Smooth muscle cell (in vitro differentiated cells): Measurements from ENCODE around the gene TCOF1. TPM values are rescaled to one million over a fixed set of nuclear protein-coding genes. Genes with fewer than 3 reads are reported as not detected.

Experiments
- DNase-seq: peaks from one replicate; lab custom pipeline; 2025; ENCODE audit not compliant: unreplicated experiment; lab: John Stamatoyannopoulos, UW
- H2AFZ ChIP-seq: fragments of 200-600 bp; sonication (generic); 2 replicates; pipeline ENCODE4 v1.6.0; 2016; ENCODE audit warnings: antibody characterized with exemption, low read depth, mild to moderate bottlenecking
- H3F3A ChIP-seq: fragments of 200-600 bp; sonication (generic); 2 replicates; pipeline ENCODE4 v1.6.0; 2017; ENCODE audit warnings: antibody characterized with exemption, low read depth
- H3K27ac ChIP-seq: fragments of 200-600 bp; sonication (generic); 2 replicates; pipeline ENCODE4 v1.5.1; 2016; ENCODE audit warnings: low read depth, mild to moderate bottlenecking
- H3K27me3 ChIP-seq: fragments of 200-600 bp; sonication (generic); 2 replicates; pipeline ENCODE4 v1.6.1; 2016; ENCODE audit warnings: low read depth, mild to moderate bottlenecking
- H3K36me3 ChIP-seq: fragments of 200-600 bp; sonication (generic); 2 replicates; pipeline ENCODE4 v1.5.1; 2016; ENCODE audit warnings: low read depth
- H3K4me1 ChIP-seq: fragments of 200-600 bp; sonication (generic); 2 replicates; pipeline ENCODE4 v1.5.1; 2016; ENCODE audit warnings: low read depth
- H3K4me2 ChIP-seq: fragments of 200-600 bp; sonication (generic); 2 replicates; pipeline ENCODE4 v1.6.0; 2016; ENCODE audit warnings: mild to moderate bottlenecking
- H3K4me3 ChIP-seq: fragments of 200-600 bp; sonication (generic); 2 replicates; pipeline ENCODE4 v1.5.1; 2016; ENCODE audit warnings: mild to moderate bottlenecking
- H3K79me2 ChIP-seq: fragments of 200-600 bp; sonication (generic); 2 replicates; pipeline ENCODE4 v1.6.0; 2016; ENCODE audit warnings: low read depth, mild to moderate bottlenecking
- H3K9ac ChIP-seq: fragments of 200-600 bp; sonication (generic); 2 replicates; pipeline ENCODE4 v1.6.0; 2016; ENCODE audit warnings: low read depth
- H3K9me3 ChIP-seq: fragments of 200-600 bp; sonication (generic); replicated peaks from 2 replicates; pipeline ENCODE4 v1.5.1; 2016; ENCODE audit warnings: low read depth
- H4K20me1 ChIP-seq: fragments of 200-600 bp; sonication (generic); 2 replicates; pipeline ENCODE4 v1.6.0; 2016; ENCODE audit warnings: low read depth
- WGBS: methylation state at CpG from one replicate; pipeline ENCODE4 v1.1.7; 2016; ENCODE audit warnings: low lambda C conversion rate; 5-methylcytosine and 5-hydroxymethylcytosine counted together
- polyA plus RNA-seq: library from polyadenylated mRNA; unstranded; fragments of >200 nt; fragmentation: Nextera tagmentation; extraction: Ambion mirVana; gene quantifications from 2 replicates; pipeline ENCODE4 v1.2.1, GENCODE V29; 2016
- total RNA-seq: library from RNA; depleted of rRNA; stranded (reverse); fragments of >200 nt; gene quantifications from 2 replicates; pipeline ENCODE4 v1.2.3, GENCODE V29; 2014
- TF ChIP-seq, protein P1 (sequence below): fragments of 200-600 bp; sonication (generic); IDR thresholded peaks from 2 replicates; pipeline ENCODE4 v1.5.1; 2017; ENCODE audit warnings: borderline replicate concordance, mild to moderate bottlenecking, antibody characterized with exemption; ENCODE audit not compliant: insufficient read depth, poor library complexity, severe bottlenecking

The TCOF1 gene
- total and polyA plus RNA-seq, 2 experiments from 2014 or later = 16.0 to 25.9 TPM

DNA sequence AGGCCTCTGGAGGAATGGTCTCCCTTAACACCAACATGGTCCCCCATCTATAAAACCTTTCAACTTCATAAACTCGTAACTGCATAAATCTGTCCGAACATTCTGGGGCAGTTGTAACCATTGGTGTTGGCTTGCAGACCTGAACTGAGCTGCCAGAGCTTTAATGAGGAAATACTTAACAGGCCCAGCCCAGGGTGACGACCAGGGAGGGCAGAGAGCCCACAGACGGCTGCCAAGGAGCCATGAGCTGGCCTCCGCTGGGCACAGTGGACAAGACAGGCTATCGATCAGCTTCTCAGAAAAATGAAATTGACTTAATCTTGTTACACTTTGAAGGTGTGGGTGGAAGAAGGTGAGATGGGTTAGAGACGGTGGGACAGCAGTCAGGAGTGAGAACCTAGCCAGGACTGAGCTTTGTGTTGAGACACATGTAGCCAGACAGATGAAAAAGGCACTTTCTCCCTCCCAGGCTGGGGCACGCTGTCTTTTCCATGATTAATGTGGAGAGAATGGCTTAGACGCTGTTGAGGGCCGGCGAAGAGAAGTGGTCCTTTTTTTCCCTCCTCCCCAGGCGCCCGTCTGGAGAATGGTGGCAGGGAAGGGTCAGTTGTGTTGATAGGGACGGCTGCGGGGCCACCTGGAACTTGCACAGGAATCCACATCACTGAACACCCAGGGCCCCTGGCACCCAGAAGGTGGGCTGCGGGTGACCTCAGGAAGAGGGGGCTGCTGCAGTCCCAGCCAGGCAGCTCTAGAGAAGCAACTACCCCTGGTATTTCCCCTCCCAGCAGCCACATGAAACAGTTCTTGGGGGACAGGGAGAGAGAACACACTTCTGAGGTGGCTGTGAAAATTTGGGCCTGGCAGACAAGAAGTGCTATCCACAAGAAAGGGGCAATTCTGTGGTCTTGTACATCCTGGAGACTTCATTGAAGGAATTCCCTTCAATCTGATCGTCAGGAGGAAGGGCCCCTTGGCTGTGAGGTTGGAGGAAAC lies 27.3 kb upstream of the TCOF1 start:
- Histone ChIP-seq H3K9me3 (no peaks in the 10 kb centered on the region), H3K36me3 (no peaks in the 10 kb centered on the region), H4K20me1 (no peaks in the 10 kb centered on the region), H3K9ac (no peak overlapping the region), H3F3A (no peaks in the 10 kb centered on the region), H3K4me1 (peaks cover 16% of the 10 kb centered on the region), H2AFZ (no peak overlapping the region), H3K4me2 (no peak overlapping the region), H3K79me2 (no peaks in the 10 kb centered on the region), H3K27me3 (no peaks in the 10 kb centered on the region), H3K27ac (no peak overlapping the region), H3K4me3 (no peak overlapping the region)
- no peak for DNase-seq
- WGBS = 65% methylated on average over 17 of the region's 17 CpGs
- TF ChIP-seq, protein P1, sequence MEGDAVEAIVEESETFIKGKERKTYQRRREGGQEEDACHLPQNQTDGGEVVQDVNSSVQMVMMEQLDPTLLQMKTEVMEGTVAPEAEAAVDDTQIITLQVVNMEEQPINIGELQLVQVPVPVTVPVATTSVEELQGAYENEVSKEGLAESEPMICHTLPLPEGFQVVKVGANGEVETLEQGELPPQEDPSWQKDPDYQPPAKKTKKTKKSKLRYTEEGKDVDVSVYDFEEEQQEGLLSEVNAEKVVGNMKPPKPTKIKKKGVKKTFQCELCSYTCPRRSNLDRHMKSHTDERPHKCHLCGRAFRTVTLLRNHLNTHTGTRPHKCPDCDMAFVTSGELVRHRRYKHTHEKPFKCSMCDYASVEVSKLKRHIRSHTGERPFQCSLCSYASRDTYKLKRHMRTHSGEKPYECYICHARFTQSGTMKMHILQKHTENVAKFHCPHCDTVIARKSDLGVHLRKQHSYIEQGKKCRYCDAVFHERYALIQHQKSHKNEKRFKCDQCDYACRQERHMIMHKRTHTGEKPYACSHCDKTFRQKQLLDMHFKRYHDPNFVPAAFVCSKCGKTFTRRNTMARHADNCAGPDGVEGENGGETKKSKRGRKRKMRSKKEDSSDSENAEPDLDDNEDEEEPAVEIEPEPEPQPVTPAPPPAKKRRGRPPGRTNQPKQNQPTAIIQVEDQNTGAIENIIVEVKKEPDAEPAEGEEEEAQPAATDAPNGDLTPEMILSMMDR = no peak

DNA sequence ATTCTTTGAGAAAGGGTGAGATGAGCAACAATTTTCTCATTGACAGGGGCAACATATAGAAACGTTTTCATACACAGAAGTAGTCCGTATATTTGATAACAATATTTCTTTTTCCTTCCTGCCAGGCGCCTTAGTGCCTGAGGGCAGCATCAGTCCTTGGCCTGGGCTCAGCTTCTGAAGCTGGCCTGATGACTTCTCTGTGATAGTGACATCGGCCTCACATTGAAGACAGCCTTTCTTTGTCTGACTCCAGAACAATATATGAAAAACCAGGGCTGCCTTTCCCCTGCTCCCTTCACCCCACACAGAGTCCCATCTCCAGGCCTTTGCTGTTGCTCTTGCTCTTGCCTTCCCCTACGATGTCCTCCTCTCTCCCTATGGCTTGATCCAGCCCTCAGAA lies 24.1 kb upstream of the TCOF1 start:
- TF ChIP-seq, protein P1 = no peak
- WGBS = 86% methylated on average over 5 of the region's 5 CpGs
- DNase-seq = no peak
- H3K4me2 ChIP-seq = no peak overlapping the region
- H3K9me3 ChIP-seq = no peaks in the 10 kb centered on the region
- no peak overlapping the region for H3K27ac ChIP-seq
- no peaks in the 10 kb centered on the region for H3F3A ChIP-seq
- H3K79me2 ChIP-seq = no peaks in the 10 kb centered on the region
- H3K36me3 ChIP-seq = no peaks in the 10 kb centered on the region
- no peak overlapping the region for H2AFZ ChIP-seq
- no peaks in the 10 kb centered on the region for H3K27me3 ChIP-seq
- no peaks in the 10 kb centered on the region for H4K20me1 ChIP-seq
- H3K9ac ChIP-seq = no peak overlapping the region
- H3K4me1 ChIP-seq = peaks cover 9% of the 10 kb centered on the region
- no peak overlapping the region for H3K4me3 ChIP-seq

DNA sequence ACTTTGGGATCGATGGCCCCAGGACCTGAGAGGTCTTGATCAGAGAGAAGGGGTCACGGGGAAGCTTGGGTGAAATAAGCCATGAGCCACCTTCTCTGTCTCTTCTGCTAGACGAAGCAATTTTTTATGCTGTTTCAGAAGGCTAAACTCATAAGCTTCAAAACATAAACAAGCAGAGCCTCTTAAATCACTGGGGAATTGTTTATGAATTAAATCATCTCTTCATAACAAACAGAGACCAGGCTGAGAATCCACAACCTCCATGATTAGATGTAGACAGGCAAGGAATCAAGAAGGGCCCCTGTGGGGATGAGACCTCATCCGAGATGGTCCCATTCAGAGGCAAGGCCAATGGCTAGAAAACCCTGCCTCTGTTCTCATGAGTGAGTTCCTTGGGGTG lies 21.7 kb upstream of the TCOF1 start:
- no peak overlapping the region for H3K27ac ChIP-seq
- H3K27me3 ChIP-seq = no peaks in the 10 kb centered on the region
- TF ChIP-seq, protein P1 = no peak
- H3K9me3 ChIP-seq = no peaks in the 10 kb centered on the region
- H3K4me3 ChIP-seq = no peak overlapping the region
- no peaks in the 10 kb centered on the region for H3K79me2 ChIP-seq
- 38% methylated on average over 4 of the region's 4 CpGs for WGBS
- no peaks in the 10 kb centered on the region for H3K36me3 ChIP-seq
- H3K4me2 ChIP-seq = peak overlapping the region; percentile 15
- H3K4me1 ChIP-seq = peaks cover 9% of the 10 kb centered on the region
- H4K20me1 ChIP-seq = no peaks in the 10 kb centered on the region
- H3F3A ChIP-seq = no peaks in the 10 kb centered on the region
- no peak overlapping the region for H2AFZ ChIP-seq
- no peak for DNase-seq
- H3K9ac ChIP-seq = no peak overlapping the region

DNA sequence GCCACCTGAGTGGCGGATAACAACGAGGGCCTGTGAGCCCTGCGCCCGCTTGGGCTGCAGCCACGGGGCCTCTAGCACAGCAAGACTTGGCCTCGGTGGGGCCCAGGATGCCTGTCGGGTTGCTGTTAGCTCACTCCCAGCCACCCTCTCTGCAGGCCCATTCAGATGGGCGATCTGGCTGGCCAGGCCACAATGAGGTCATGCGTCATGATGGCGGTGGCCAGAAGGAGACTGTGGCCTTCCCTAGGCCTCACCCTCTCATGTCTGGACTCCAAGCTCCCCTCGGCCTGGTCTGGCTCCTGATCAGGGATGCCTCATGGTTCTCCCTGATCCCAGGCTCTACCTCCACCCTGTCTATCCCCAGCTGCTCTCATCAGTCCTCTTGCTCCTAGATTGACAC lies 19.0 kb upstream of the TCOF1 start:
- Histone ChIP-seq H3K79me2 (no peaks in the 10 kb centered on the region), H3K9ac (no peak overlapping the region), H3K36me3 (no peaks in the 10 kb centered on the region), H3K27me3 (no peaks in the 10 kb centered on the region), H3K4me3 (no peak overlapping the region), H2AFZ (no peak overlapping the region), H3K9me3 (no peaks in the 10 kb centered on the region), H3K4me1 (peaks cover 9% of the 10 kb centered on the region), H3K27ac (no peak overlapping the region), H3K4me2 (no peak overlapping the region), H3F3A (no peaks in the 10 kb centered on the region), H4K20me1 (no peaks in the 10 kb centered on the region)
- DNase-seq = no peak
- WGBS = 85% methylated on average over 11 of the region's 11 CpGs
- TF ChIP-seq, protein P1 = no peak
